ENCODE data around the gene METRN. TPM values are rescaled to one million over a fixed set of nuclear protein-coding genes. Genes with fewer than 3 reads are reported as not detected.

METRN gene
- total and polyA plus RNA-seq, 2 donors: 21.9 to 24.2 TPM

- 95% methylated on average over 37 of the region's 37 CpGs for WGBS
- Histone ChIP-seq H3K36me3 (ENCODE audit: control insufficient read depth in 2 of 2, insufficient read depth in 2 of 2, low read length in 1 of 2) (no peaks in the 10 kb centered on the region), H3K27ac (ENCODE audit: low read depth in 1 of 2, low read length in 1 of 2) (no peak within 1 kb of the TSS), H3K27me3 (ENCODE audit: control insufficient read depth in 2 of 2, insufficient read depth in 1 of 2, low read length in 1 of 2) (peaks cover 0 to 9% of the 10 kb centered on the region in 2 donors), H3K4me3 (ENCODE audit: low read length in 2 of 2) (no peak within 1 kb of the TSS), H3K9me3 (ENCODE audit: control insufficient read depth in 2 of 2, insufficient read depth in 1 of 2, low read length in 1 of 2) (no peaks in the 10 kb centered on the region), H3K4me1 (ENCODE audit: control insufficient read depth in 2 of 2, insufficient read depth in 2 of 2, low read length in 2 of 2) (no peaks in the 10 kb centered on the region)
- no peak for DNase-seq (ENCODE audit: low read depth in 6 of 9, low spot score in 9 of 9)
Measured at GRCh38 chr16:760545-761343, 45.8 kb downstream of the METRN start, which contains the start of gene MSLN. Gene MSLN, plus strand, starts transcription at chr16:760734. Its CDS starts 1,947 bp downstream, at chr16:762681.

DNA sequence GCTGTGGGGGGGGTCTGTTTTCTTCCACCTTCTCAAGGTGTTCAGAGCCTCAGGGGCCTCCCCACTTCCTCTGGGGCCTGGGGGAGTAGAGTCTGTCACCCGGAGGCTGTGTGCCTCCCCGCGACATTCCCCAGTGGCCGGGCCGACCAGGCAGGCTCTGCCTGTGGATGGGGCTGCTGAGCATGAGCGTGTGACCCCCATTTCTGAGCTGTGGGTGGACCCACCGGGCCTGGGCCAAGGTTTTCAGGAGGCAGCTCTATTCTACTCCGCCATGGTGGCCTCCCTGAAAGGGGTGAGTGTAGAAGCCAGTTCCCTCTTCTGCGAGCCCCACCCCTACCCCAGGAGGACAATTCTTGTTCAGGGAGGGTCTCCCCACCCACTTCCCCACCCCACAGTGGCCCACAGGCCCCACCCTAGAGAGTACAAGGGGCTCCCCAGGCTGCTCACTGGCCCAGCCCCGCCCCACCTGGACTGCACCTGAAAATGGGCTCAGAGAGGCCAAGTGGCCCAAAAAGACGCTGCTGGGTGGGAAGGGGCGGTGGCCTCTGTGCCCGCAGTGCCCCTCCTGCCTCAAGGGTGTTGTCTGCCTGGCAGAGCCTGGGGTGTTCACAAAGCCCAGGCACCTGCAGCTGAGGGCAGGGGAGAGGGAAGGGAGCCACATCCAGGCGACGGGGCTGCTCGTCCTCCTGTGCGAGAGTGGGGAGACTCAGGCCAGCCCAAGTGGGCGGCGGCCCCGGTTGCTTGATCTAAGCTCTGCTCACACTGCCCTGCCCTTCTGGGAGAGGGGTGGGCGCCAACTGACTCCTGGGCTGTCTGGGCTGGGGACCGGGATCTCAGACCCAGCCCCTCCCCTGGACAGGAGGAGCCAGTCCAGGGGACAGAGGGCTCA lies 47.0 kb downstream of the METRN start:
- DNase-seq (ENCODE audit: low read depth in 6 of 9, low spot score in 9 of 9): no peak
- Histone ChIP-seq H3K36me3 (ENCODE audit: control insufficient read depth in 2 of 2, insufficient read depth in 2 of 2, low read length in 1 of 2) (no peaks in the 10 kb centered on the region), H3K27me3 (ENCODE audit: control insufficient read depth in 2 of 2, insufficient read depth in 1 of 2, low read length in 1 of 2) (peaks cover 0 to 6% of the 10 kb centered on the region in 2 donors), H3K4me3 (ENCODE audit: low read length in 2 of 2) (no peak overlapping the region), H3K27ac (ENCODE audit: low read depth in 1 of 2, low read length in 1 of 2) (no peak overlapping the region), H3K9me3 (ENCODE audit: control insufficient read depth in 2 of 2, insufficient read depth in 1 of 2, low read length in 1 of 2) (no peaks in the 10 kb centered on the region), H3K4me1 (ENCODE audit: control insufficient read depth in 2 of 2, insufficient read depth in 2 of 2, low read length in 2 of 2) (no peaks in the 10 kb centered on the region)
- whole genome bisulfite sequencing: 88% methylated on average over 22 of the region's 22 CpGs

DNA sequence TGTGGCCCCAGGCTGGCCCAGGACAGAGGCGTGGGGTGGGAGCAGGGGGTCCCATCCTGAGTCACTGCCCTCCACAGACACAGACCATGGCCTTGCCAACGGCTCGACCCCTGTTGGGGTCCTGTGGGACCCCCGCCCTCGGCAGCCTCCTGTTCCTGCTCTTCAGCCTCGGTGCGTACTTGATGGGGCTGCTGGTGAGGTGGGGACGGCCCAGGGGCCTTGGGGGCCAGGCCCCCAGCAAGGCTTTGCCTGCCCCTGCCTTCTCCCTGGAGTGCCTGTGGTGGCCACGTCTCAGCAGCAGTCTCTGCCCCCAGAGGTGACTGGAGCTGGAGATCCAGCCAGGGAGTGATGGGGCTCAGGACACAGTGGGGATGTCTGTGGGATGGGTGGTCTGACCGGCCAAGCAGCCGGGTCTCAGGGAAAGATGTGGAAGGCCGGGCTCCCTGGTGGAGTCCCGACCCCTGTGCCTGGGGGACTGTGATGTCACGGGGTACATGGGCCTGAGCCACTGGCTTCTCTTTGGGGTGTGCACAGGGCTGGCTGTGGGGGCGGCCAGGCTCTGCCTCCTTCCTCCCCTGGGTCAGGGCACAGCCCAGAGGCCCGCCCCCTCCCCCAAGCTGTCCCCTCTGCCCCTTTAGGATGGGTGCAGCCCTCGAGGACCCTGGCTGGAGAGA lies 47.8 kb downstream of the METRN start:
- H3K27me3 ChIP-seq (ENCODE audit: control insufficient read depth in 2 of 2, insufficient read depth in 1 of 2, low read length in 1 of 2): peaks cover 0 to 6% of the 10 kb centered on the region in 2 donors

GRCh38 chr16:763369-764183 lies 48.7 kb downstream of the METRN start:
- 91% methylated on average over 21 of the region's 21 CpGs for WGBS
- no peaks in the 10 kb centered on the region for H3K36me3 ChIP-seq (ENCODE audit: control insufficient read depth in 2 of 2, insufficient read depth in 2 of 2, low read length in 1 of 2)
- H3K27me3 ChIP-seq (ENCODE audit: control insufficient read depth in 2 of 2, insufficient read depth in 1 of 2, low read length in 1 of 2): peaks cover 0 to 11% of the 10 kb centered on the region in 2 donors
- H3K4me3 ChIP-seq (ENCODE audit: low read length in 2 of 2): no peak overlapping the region
- no peak for DNase-seq (ENCODE audit: low read depth in 6 of 9, low spot score in 9 of 9)
- no peak overlapping the region for H3K27ac ChIP-seq (ENCODE audit: low read depth in 1 of 2, low read length in 1 of 2)
- no peaks in the 10 kb centered on the region for H3K4me1 ChIP-seq (ENCODE audit: control insufficient read depth in 2 of 2, insufficient read depth in 2 of 2, low read length in 2 of 2)
- no peaks in the 10 kb centered on the region for H3K9me3 ChIP-seq (ENCODE audit: control insufficient read depth in 2 of 2, insufficient read depth in 1 of 2, low read length in 1 of 2)

More for the DNA sequence above, 47.8 kb downstream of the METRN start:
- WGBS: 93% methylated on average over 17 of the region's 17 CpGs
- Histone ChIP-seq H3K4me1 (ENCODE audit: control insufficient read depth in 2 of 2, insufficient read depth in 2 of 2, low read length in 2 of 2) (no peaks in the 10 kb centered on the region), H3K27ac (ENCODE audit: low read depth in 1 of 2, low read length in 1 of 2) (no peak overlapping the region), H3K9me3 (ENCODE audit: control insufficient read depth in 2 of 2, insufficient read depth in 1 of 2, low read length in 1 of 2) (no peaks in the 10 kb centered on the region), H3K4me3 (ENCODE audit: low read length in 2 of 2) (no peak overlapping the region), H3K36me3 (ENCODE audit: control insufficient read depth in 2 of 2, insufficient read depth in 2 of 2, low read length in 1 of 2) (no peaks in the 10 kb centered on the region)
- DNase-seq (ENCODE audit: low read depth in 6 of 9, low spot score in 9 of 9): no peak

DNA sequence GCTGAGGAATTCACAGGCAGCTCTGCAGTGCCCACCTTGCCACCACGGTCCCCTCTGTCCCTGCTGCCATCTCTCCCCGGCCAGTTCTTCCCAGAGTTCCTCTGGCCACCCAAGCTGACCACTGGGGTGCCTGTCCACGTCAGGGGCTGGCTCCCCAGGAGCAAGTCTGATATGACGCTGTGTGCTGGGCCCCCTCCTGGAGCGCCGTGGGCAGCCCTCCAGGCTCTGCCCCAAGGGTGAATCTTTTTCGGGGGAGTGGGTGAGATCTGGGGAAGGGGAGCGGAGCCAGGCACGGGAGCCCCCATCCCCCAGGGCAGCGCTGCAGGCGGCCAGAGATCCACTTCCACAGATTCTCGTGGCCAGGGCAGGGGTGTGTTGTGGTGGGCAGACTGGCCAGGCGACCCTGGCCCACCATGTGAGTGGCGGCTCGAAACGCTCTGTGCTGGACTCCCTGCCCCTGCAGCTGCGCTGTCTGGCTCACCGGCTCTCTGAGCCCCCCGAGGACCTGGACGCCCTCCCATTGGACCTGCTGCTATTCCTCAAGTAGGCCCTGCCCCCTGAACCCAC lies 49.3 kb downstream of the METRN start:
- Histone ChIP-seq H3K9me3 (ENCODE audit: control insufficient read depth in 2 of 2, insufficient read depth in 1 of 2, low read length in 1 of 2) (no peaks in the 10 kb centered on the region), H3K4me3 (ENCODE audit: low read length in 2 of 2) (no peak overlapping the region), H3K27ac (ENCODE audit: low read depth in 1 of 2, low read length in 1 of 2) (no peak overlapping the region), H3K27me3 (ENCODE audit: control insufficient read depth in 2 of 2, insufficient read depth in 1 of 2, low read length in 1 of 2) (peaks cover 0 to 16% of the 10 kb centered on the region in 2 donors), H3K4me1 (ENCODE audit: control insufficient read depth in 2 of 2, insufficient read depth in 2 of 2, low read length in 2 of 2) (no peaks in the 10 kb centered on the region), H3K36me3 (ENCODE audit: control insufficient read depth in 2 of 2, insufficient read depth in 2 of 2, low read length in 1 of 2) (no peaks in the 10 kb centered on the region)
- 92% methylated on average over 20 of the region's 20 CpGs for WGBS
- DNase-seq (ENCODE audit: low read depth in 6 of 9, low spot score in 9 of 9): no peak

DNA sequence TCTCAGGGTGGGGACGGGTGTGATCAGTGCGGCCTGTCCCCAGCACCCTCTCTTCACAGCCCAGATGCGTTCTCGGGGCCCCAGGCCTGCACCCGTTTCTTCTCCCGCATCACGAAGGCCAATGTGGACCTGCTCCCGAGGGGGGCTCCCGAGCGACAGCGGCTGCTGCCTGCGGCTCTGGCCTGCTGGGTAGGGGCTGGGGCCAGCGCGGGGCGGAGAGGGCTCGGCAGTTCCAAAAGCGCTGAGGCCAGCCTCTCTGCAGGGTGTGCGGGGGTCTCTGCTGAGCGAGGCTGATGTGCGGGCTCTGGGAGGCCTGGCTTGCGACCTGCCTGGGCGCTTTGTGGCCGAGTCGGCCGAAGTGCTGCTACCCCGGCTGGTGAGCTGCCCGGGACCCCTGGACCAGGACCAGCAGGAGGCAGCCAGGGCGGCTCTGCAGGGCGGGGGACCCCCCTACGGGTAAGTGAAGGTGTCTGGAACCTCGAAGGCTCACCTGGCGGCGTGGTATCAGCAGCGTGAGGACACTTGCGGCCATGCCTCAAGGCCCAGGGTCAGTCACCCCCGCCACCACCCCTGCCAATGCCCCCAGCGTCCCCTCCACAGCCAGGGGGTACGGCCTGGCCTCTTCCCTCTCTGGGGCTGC lies 50.0 kb downstream of the METRN start:
- no peaks in the 10 kb centered on the region for H3K9me3 ChIP-seq (ENCODE audit: control insufficient read depth in 2 of 2, insufficient read depth in 1 of 2, low read length in 1 of 2)
- DNase-seq (ENCODE audit: low read depth in 6 of 9, low spot score in 9 of 9): no peak
- WGBS: 95% methylated on average over 38 of the region's 38 CpGs
- peaks cover 0 to 20% of the 10 kb centered on the region in 2 donors for H3K27me3 ChIP-seq (ENCODE audit: control insufficient read depth in 2 of 2, insufficient read depth in 1 of 2, low read length in 1 of 2)
- no peaks in the 10 kb centered on the region for H3K4me1 ChIP-seq (ENCODE audit: control insufficient read depth in 2 of 2, insufficient read depth in 2 of 2, low read length in 2 of 2)
- H3K36me3 ChIP-seq (ENCODE audit: control insufficient read depth in 2 of 2, insufficient read depth in 2 of 2, low read length in 1 of 2): no peaks in the 10 kb centered on the region
- H3K4me3 ChIP-seq (ENCODE audit: low read length in 2 of 2): no peak overlapping the region
- H3K27ac ChIP-seq (ENCODE audit: low read depth in 1 of 2, low read length in 1 of 2): no peak overlapping the region

GRCh38 chr16:765488-765865 lies 50.6 kb downstream of the METRN start:
- H3K27me3 ChIP-seq (ENCODE audit: control insufficient read depth in 2 of 2, insufficient read depth in 1 of 2, low read length in 1 of 2): peaks cover 0 to 20% of the 10 kb centered on the region in 2 donors
- H3K4me1 ChIP-seq (ENCODE audit: control insufficient read depth in 2 of 2, insufficient read depth in 2 of 2, low read length in 2 of 2): no peaks in the 10 kb centered on the region
- H3K27ac ChIP-seq (ENCODE audit: low read depth in 1 of 2, low read length in 1 of 2): no peak overlapping the region
- H3K4me3 ChIP-seq (ENCODE audit: low read length in 2 of 2): no peak overlapping the region
- WGBS: 97% methylated on average over 29 of the region's 29 CpGs
- H3K9me3 ChIP-seq (ENCODE audit: control insufficient read depth in 2 of 2, insufficient read depth in 1 of 2, low read length in 1 of 2): no peaks in the 10 kb centered on the region
- H3K36me3 ChIP-seq (ENCODE audit: control insufficient read depth in 2 of 2, insufficient read depth in 2 of 2, low read length in 1 of 2): no peaks in the 10 kb centered on the region
- no peak for DNase-seq (ENCODE audit: low read depth in 6 of 9, low spot score in 9 of 9)

Measured in thymus (tissue), 11 donors.